ACC112 (cell line): ENCODE results near the gene AMZ2.

Experiments
- H2AFZ ChIP-seq: fragments of 200-600 bp; sonication (generic); one replicate; pipeline ENCODE4 v1.6.0; 2017; ENCODE audit warnings: antibody characterized with exemption, low read length; ENCODE audit not compliant: unreplicated experiment
- H3K27ac ChIP-seq: fragments of 200-600 bp; sonication (generic); 2 replicates; pipeline ENCODE4 v1.5.1; 2014; ENCODE audit warnings: low read depth, mild to moderate bottlenecking, antibody characterized with exemption, low read length, moderate library complexity
- H3K27me3 ChIP-seq: fragments of 200-600 bp; sonication (generic); 2 replicates; pipeline ENCODE4 v1.6.1; 2014; ENCODE audit warnings: mild to moderate bottlenecking, antibody characterized with exemption, low read length, moderate library complexity, mixed read lengths; ENCODE audit not compliant: insufficient read depth
- H3K36me3 ChIP-seq: fragments of 200-600 bp; sonication (generic); 2 replicates; pipeline ENCODE4 v1.6.1; 2016; ENCODE audit warnings: mild to moderate bottlenecking, antibody characterized with exemption, low read length, moderate library complexity, mixed read lengths; ENCODE audit not compliant: insufficient read depth
- H3K4me1 ChIP-seq: fragments of 200-600 bp; sonication (generic); one replicate; pipeline ENCODE4 v1.6.1; 2016; ENCODE audit warnings: low read length, mixed read lengths; ENCODE audit not compliant: insufficient read depth, unreplicated experiment, control insufficient read depth
- H3K4me3 ChIP-seq: fragments of 200-600 bp; sonication (generic); 2 replicates; pipeline ENCODE4 v1.5.1; 2014; ENCODE audit warnings: mild to moderate bottlenecking, low read depth, low read length
- H3K79me2 ChIP-seq: fragments of 200-600 bp; sonication (generic); one replicate; pipeline ENCODE4 v1.6.0; 2016; ENCODE audit warnings: low read length; ENCODE audit not compliant: control insufficient read depth, unreplicated experiment, insufficient read depth

The AMZ2 gene

DNA sequence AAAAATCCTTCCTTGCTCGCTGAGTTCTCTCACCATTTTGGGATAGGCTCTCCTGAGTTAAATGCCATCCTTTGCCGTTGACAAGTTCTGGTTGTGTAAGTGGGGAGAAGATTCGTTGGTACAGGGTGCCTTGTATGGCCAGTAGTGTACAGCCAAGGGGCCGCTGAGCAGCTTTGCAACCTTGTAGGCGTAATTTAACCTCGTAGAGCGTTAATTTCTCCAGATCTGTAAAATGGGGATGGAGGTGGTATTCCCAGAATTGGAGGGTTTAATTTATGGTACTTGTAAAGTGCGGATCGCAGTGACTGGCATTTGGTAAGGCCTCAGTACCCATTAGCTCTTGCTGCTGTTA lies 44.8 kb downstream of the AMZ2 start:
- Histone ChIP-seq H3K4me1 (no peaks in the 10 kb centered on the region), H3K4me3 (peak overlapping the region; percentile 86), H2AFZ (no peak overlapping the region), H3K27ac (no peak overlapping the region), H3K79me2 (no peaks in the 10 kb centered on the region), H3K27me3 (no peaks in the 10 kb centered on the region; the same call in 1 of the 2 replicates), H3K36me3 (no peaks in the 10 kb centered on the region)

DNA sequence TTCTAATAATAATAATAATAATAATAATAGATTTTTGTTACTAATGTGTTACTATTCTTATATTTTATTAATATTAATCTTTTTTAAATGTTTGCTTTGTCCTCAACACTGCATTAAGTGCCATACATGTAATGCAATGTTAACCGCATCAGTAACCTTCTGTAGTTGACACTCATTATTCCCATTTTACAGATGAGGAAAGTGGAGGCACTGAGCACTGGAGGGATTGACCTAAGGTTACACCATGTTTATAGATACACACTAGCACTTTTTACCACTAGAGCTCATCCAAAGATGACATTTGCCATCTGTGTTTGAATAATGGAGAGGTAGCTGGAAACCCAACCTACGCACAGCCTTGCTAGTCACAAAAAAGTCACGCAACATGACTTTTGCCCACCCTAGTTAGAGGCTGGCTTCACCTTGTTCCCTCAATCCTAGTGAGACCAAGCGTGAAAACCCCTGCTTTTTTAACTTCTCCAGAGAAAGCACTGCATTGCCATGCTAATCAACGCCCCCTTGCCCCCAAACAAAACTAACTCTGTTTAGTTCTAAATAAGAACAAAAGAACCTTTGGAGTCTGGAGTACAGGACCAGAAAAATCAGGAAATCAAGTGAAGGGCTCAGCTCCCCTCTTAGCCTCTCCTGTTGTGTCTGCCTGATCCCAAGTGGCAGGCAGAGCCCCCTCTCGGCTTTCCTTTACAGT lies 45.8 kb downstream of the AMZ2 start:
- no peaks in the 10 kb centered on the region; the same call in 1 of the 2 replicates for H3K27me3 ChIP-seq
- H3K27ac ChIP-seq: no peak overlapping the region
- H3K36me3 ChIP-seq: no peaks in the 10 kb centered on the region
- H2AFZ ChIP-seq: no peak overlapping the region
- no peak overlapping the region for H3K4me3 ChIP-seq
- no peaks in the 10 kb centered on the region for H3K79me2 ChIP-seq
- H3K4me1 ChIP-seq: no peaks in the 10 kb centered on the region

DNA sequence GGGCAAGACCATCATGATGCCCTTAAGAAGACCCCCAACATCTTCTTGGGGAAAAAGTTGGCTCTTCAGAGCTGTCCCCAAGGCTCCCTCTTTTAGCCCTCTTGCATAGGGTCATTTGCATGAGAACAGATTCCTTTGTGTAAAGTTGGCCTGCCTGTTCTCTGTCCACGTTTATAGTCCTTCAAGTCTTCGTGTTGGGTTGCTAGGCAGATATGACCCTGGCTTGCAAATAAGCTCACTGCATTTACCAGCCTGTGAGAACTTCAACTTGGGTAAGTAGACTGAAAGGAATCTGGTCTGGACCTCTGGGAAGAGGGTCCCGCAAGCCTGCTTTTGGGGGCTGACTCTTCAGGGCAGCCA lies 46.3 kb downstream of the AMZ2 start:
- Histone ChIP-seq H3K4me1 (no peaks in the 10 kb centered on the region), H3K4me3 (no peak overlapping the region), H2AFZ (no peak overlapping the region), H3K36me3 (no peaks in the 10 kb centered on the region), H3K27ac (no peak overlapping the region), H3K79me2 (no peaks in the 10 kb centered on the region), H3K27me3 (no peaks in the 10 kb centered on the region; the same call in 1 of the 2 replicates)

DNA sequence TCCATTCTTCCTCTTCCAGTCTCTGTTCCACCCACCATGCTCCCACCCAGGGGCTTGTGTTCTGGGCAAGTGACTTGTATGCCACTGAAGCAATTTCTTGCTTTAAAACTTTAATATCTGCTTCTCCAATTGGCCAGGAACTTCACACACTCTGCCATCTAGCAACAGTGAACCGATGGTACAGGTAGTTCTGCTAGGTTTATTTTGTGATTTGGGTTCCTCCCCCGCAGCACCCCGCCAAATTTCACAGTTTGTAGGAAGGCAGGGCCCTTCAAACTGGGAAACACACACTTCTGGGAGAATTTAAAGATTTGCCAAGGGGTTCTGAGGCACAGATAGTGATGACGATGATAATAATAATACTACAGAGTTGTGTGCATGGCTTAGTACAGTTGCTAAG lies 46.8 kb downstream of the AMZ2 start:
- no peaks in the 10 kb centered on the region for H3K36me3 ChIP-seq
- H3K4me3 ChIP-seq: no peak overlapping the region
- no peak overlapping the region for H2AFZ ChIP-seq
- H3K4me1 ChIP-seq: no peaks in the 10 kb centered on the region
- H3K27me3 ChIP-seq: no peaks in the 10 kb centered on the region; the same call in 1 of the 2 replicates
- H3K79me2 ChIP-seq: no peaks in the 10 kb centered on the region
- H3K27ac ChIP-seq: no peak overlapping the region

DNA sequence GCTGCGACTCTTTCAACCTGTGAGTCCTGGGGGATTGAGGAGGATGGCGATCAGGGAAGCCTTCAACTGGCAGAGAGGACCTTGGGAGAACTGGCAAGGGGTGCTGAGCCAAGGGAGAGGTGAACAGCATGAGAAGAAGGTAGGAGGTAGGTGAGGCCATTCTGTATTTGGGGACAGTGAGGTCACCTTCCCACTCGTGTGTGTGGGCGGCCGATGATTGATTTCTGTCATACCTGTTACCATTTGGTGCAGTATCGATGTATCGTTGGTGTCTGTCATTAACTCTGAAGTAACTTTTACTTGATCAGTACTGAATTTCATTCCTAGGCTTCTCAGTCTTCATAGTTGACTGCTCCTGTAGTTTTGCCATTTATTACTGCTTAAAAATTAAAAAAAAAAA lies 47.2 kb downstream of the AMZ2 start:
- Histone ChIP-seq H3K36me3 (no peaks in the 10 kb centered on the region), H3K27me3 (no peaks in the 10 kb centered on the region; the same call in 1 of the 2 replicates), H3K79me2 (no peaks in the 10 kb centered on the region), H3K27ac (no peak overlapping the region), H2AFZ (no peak overlapping the region), H3K4me3 (no peak overlapping the region), H3K4me1 (no peaks in the 10 kb centered on the region)

DNA sequence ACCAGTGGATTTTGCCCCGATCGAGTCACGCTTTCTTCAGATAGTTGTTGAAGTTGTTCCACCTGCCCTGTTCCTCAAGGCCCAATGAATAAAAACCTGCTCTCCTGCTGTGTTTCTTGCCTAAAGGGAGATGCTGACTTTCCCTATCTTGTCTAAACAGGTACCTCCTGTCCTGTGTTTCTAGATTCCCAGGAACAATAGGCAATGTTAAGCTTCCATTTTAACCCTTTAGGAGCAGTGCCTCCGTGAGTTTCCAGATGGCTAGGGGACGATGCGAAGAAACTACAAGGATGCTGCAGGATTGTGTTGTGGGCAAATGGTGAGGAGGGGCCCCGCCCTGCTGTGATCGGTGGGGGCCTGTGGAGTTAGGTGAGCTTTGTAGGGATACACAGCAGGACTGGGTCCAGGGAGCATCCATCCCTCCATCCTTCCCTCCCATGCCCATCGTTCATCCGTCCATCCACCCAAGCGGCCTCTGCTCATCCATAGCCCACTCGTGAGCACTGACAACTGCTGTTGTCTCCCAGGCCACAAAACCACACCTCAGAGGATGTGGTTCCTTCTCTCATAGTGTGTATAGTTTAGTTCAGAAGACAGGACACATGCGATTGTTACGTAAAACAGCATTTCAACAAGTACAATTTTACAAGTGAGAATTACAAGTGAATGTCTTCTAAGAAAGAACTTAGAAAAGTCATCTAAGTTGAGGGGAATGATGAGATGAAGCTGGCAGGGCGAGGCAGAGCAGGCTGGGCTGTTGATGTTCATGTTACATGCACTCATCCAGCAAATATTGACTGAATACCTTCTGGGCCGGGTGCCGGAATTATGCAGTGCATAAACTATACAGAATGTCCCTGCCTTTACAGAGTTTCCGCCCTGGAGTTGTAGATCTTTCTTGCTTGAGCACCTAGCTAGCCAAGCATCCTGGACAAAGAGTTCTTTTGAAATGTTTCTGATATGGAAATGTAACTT lies 48.7 kb downstream of the AMZ2 start:
- Histone ChIP-seq H3K79me2 (no peaks in the 10 kb centered on the region), H3K4me1 (no peaks in the 10 kb centered on the region), H3K27ac (no peak overlapping the region), H3K27me3 (no peaks in the 10 kb centered on the region), H2AFZ (no peak overlapping the region), H3K4me3 (no peak overlapping the region), H3K36me3 (no peaks in the 10 kb centered on the region)

DNA sequence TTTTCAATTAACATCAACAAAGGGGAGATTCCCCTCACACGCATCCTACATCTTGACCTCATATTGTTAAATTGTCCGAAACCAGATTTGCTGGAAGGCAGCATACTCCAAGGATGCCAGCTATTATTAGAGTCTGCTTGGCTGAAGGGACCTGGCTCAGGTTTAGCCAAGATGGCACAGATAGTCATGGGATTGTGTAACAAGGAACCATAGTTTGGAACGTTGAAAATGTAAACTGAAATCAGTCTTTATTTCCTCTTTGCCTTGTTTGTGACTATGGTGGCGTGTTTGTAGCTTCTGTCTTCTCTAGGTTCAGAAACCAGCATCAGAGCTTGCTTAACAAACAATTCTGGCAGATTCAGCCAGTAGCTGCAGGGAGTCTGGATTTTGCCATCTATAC lies 49.4 kb downstream of the AMZ2 start:
- H3K4me1 ChIP-seq: no peaks in the 10 kb centered on the region
- no peaks in the 10 kb centered on the region for H3K27me3 ChIP-seq
- no peaks in the 10 kb centered on the region for H3K36me3 ChIP-seq
- H2AFZ ChIP-seq: no peak overlapping the region
- no peak overlapping the region for H3K27ac ChIP-seq
- no peak overlapping the region for H3K4me3 ChIP-seq
- no peaks in the 10 kb centered on the region for H3K79me2 ChIP-seq

DNA sequence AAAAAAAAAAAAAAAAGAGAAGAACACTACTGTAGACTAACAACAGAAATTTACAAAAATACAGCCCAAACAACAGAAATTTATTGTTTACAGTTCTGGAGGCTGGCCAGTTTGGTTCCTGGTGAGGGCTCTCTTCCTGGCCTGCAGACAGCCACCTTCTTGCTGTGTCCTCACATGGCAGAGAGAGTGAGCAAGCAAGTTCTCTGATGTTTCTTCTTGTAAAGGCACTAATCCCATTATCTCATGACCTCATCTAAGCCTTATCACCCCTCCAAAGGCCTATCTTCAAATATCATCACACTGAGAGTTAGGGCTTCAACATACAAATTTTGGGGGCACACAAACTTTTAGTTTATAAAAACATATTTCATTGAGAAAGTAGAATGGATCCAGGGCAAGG lies 50.8 kb downstream of the AMZ2 start:
- Histone ChIP-seq H3K4me3 (no peak overlapping the region), H3K4me1 (no peaks in the 10 kb centered on the region), H3K36me3 (no peaks in the 10 kb centered on the region), H3K27ac (no peak overlapping the region), H2AFZ (no peak overlapping the region), H3K79me2 (no peaks in the 10 kb centered on the region), H3K27me3 (no peaks in the 10 kb centered on the region)

DNA sequence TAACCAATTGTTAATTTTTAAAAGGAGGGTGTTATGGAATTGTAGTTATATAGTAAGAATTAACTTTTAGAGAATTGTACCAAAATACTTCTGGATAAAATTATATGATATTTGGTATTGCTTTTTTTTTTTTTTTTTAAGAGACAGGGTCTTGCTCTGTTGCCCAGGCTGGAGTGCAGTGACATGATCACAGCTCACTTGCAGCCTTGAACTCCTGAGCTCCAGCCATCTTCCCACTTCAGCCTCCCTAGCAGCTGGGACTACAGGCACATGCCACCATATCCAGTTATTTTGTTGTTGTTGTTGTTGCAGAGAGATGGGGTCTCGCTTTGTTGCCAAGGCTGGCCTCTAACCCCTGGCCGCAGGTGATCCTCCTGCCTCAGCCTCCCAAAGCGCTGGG lies 52.0 kb downstream of the AMZ2 start:
- H3K27me3 ChIP-seq: no peaks in the 10 kb centered on the region
- no peak overlapping the region for H3K27ac ChIP-seq
- H3K36me3 ChIP-seq: no peaks in the 10 kb centered on the region
- H3K4me3 ChIP-seq: no peak overlapping the region
- no peak overlapping the region for H2AFZ ChIP-seq
- H3K79me2 ChIP-seq: no peaks in the 10 kb centered on the region
- no peaks in the 10 kb centered on the region for H3K4me1 ChIP-seq

DNA sequence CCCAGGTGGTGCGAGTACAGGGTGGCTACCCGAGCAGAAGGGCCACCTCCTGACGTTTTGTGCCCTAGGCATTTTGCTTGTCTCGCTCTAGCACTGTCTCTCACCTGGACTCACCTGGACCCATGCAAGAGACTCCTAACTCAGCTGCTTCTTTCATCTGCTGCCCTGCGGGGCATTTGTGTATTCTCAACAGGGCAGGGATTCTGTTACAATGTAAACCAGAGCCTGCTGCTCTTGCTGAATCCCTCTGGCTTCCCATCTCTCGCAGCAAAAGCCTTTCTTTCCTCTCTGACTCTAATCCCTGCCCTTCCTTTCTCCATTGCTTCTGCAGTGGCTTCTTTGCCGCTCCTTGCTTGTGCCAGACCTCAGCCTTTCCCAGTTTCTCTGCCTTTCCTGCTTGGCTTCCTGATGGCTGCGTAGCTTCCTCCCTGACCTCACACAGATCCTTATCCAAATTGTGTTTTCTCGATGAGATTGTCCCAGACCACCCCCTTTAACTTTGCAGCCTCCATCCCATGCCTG lies 53.7 kb downstream of the AMZ2 start:
- Histone ChIP-seq H3K4me1 (no peaks in the 10 kb centered on the region), H3K27me3 (no peaks in the 10 kb centered on the region), H3K4me3 (no peak overlapping the region), H3K36me3 (no peaks in the 10 kb centered on the region), H2AFZ (no peak overlapping the region), H3K27ac (no peak overlapping the region), H3K79me2 (no peaks in the 10 kb centered on the region)
